DOHH2 (cell line): ENCODE results near the gene LAMA5.

Experiments used
- H3F3A ChIP-seq: fragments of 200-600 bp; sonication (generic), shearing (Covaris generic); 2 replicates; pipeline ENCODE4 v1.6.0; 2016; ENCODE audit warnings: antibody characterized with exemption, mild to moderate bottlenecking; ENCODE audit not compliant: control insufficient read depth, insufficient read depth
- H3K27ac ChIP-seq: fragments of 200-600 bp; sonication (generic); 2 replicates; pipeline ENCODE4 v1.5.1; 2014; ENCODE audit warnings: low read depth, mild to moderate bottlenecking, low read length, moderate library complexity
- H3K27me3 ChIP-seq: fragments of 200-600 bp; sonication (generic); 2 replicates; pipeline ENCODE4 v1.6.1; 2014; ENCODE audit warnings: mild to moderate bottlenecking, low read length, mixed read lengths; ENCODE audit not compliant: control insufficient read depth
- H3K36me3 ChIP-seq: fragments of 200-600 bp; sonication (generic); 2 replicates; pipeline ENCODE4 v1.6.1; 2014; ENCODE audit warnings: mild to moderate bottlenecking, low read length, moderate library complexity, mixed read lengths; ENCODE audit not compliant: control insufficient read depth
- H3K4me1 ChIP-seq: fragments of 200-600 bp; sonication (generic); 2 replicates; pipeline ENCODE4 v1.6.1; 2014; ENCODE audit warnings: mild to moderate bottlenecking, low read length, mixed read lengths; ENCODE audit not compliant: control insufficient read depth
- H3K4me2 ChIP-seq: fragments of 200-600 bp; sonication (generic); 2 replicates; pipeline ENCODE4 v1.6.0; 2014; ENCODE audit warnings: mild to moderate bottlenecking, low read length, moderate library complexity
- H3K4me3 ChIP-seq: fragments of 200-600 bp; sonication (generic); 2 replicates; pipeline ENCODE4 v1.5.1; 2014; ENCODE audit warnings: mild to moderate bottlenecking, low read length, mixed read lengths
- H3K79me2 ChIP-seq: fragments of 200-600 bp; sonication (generic); 2 replicates; pipeline ENCODE4 v1.6.1; 2014; ENCODE audit warnings: mild to moderate bottlenecking, low read length, mixed read lengths; ENCODE audit not compliant: control insufficient read depth
- H3K9me2 ChIP-seq: fragments of 200-600 bp; sonication (generic); replicated peaks from 2 replicates; pipeline ENCODE4 v1.6.1; 2014; ENCODE audit warnings: mild to moderate bottlenecking, low read length, mixed read lengths; ENCODE audit not compliant: control insufficient read depth
- H3K9me3 ChIP-seq: fragments of 200-600 bp; sonication (generic); 2 replicates; pipeline ENCODE4 v1.6.1; 2014; ENCODE audit warnings: antibody characterized with exemption, low read length, mixed read lengths; ENCODE audit not compliant: control insufficient read depth, insufficient read depth
- H4K20me1 ChIP-seq: fragments of 200-600 bp; sonication (generic); 2 replicates; pipeline ENCODE4 v1.6.0; 2014; ENCODE audit warnings: low read depth, mild to moderate bottlenecking, antibody characterized with exemption, low read length, moderate library complexity; ENCODE audit not compliant: control insufficient read depth, insufficient read depth
- EZH2phosphoT487 ChIP-seq: fragments of 200-600 bp; sonication (generic); IDR thresholded peaks from 2 replicates; pipeline ENCODE4 v1.6.1; 2017; ENCODE audit warnings: borderline replicate concordance, mild to moderate bottlenecking, antibody characterized with exemption, low read length, moderate library complexity, mixed read lengths
- TF ChIP-seq, protein P1 (sequence below): fragments of 200-600 bp; sonication (generic); IDR thresholded peaks from one replicate; pipeline ENCODE4 v1.5.1; 2014; ENCODE audit warnings: antibody characterized with exemption, mild to moderate bottlenecking, low read depth, low read length; ENCODE audit not compliant: poor library complexity, severe bottlenecking

Gene LAMA5

DNA sequence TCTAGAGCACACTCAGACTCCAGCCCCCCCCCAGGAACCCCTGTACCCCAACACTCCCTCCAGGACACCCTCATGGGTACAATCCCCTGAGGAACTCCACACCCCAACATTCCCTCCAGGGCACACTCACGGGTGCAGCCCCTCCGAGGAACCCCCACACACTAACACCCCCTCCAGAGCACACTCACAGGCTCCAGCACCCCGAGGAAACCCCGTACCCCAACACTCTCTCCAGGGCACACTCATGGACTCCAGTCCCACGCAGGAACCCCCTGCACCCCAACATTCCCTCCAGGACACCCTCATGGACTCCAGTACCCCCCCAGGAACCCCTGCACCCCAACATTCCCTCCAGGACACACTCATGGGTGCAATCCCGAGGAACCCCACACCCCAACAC lies 31.6 kb downstream of the LAMA5 start:
- Histone ChIP-seq H3K9me3 (no peaks in the 10 kb centered on the region; the same call in 1 of the 2 replicates), H3K4me1 (peaks cover 48% of the 10 kb centered on the region), H3K27me3 (no peaks in the 10 kb centered on the region), H3F3A (peaks cover 33% of the 10 kb centered on the region), H3K4me2 (no peak overlapping the region), H3K9me2 (no peaks in the 10 kb centered on the region), H3K4me3 (no peak overlapping the region), H4K20me1 (no peaks in the 10 kb centered on the region), H3K27ac (no peak overlapping the region), H3K36me3 (peaks cover 27% of the 10 kb centered on the region), H3K79me2 (no peaks in the 10 kb centered on the region)
- TF ChIP-seq EZH2phosphoT487, result no peak
- TF ChIP-seq, protein P1, sequence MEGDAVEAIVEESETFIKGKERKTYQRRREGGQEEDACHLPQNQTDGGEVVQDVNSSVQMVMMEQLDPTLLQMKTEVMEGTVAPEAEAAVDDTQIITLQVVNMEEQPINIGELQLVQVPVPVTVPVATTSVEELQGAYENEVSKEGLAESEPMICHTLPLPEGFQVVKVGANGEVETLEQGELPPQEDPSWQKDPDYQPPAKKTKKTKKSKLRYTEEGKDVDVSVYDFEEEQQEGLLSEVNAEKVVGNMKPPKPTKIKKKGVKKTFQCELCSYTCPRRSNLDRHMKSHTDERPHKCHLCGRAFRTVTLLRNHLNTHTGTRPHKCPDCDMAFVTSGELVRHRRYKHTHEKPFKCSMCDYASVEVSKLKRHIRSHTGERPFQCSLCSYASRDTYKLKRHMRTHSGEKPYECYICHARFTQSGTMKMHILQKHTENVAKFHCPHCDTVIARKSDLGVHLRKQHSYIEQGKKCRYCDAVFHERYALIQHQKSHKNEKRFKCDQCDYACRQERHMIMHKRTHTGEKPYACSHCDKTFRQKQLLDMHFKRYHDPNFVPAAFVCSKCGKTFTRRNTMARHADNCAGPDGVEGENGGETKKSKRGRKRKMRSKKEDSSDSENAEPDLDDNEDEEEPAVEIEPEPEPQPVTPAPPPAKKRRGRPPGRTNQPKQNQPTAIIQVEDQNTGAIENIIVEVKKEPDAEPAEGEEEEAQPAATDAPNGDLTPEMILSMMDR, result no peak

DNA sequence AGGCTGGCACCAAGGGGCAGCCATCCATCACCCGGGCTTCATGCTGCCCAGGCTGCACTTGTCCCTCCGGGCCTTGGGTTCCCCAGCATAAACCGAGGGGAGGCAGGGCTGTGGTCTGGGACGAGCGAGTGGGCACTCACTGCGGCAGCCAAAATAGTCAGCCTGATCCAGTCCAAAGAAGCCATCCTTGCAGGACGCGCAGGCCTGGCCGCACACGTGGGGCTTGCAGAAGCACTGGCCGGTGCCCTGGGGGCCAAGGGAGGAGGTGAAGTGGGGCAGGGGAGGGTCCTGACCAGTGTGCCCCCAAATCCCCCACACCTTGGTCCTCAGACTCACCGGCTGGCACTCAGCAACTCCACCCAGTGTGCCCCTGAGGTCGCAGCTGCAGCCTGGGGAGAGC lies 32.2 kb downstream of the LAMA5 start:
- Histone ChIP-seq H3K4me1 (peaks cover 41% of the 10 kb centered on the region), H3K27me3 (no peaks in the 10 kb centered on the region), H3K27ac (no peak overlapping the region), H3K4me2 (no peak overlapping the region), H3F3A (peaks cover 26% of the 10 kb centered on the region), H3K4me3 (no peak overlapping the region), H3K9me3 (no peaks in the 10 kb centered on the region; the same call in 1 of the 2 replicates), H4K20me1 (no peaks in the 10 kb centered on the region), H3K9me2 (no peaks in the 10 kb centered on the region), H3K79me2 (no peaks in the 10 kb centered on the region), H3K36me3 (peaks cover 25% of the 10 kb centered on the region)
- TF ChIP-seq EZH2phosphoT487, result no peak
- TF ChIP-seq, protein P1, result no peak

DNA sequence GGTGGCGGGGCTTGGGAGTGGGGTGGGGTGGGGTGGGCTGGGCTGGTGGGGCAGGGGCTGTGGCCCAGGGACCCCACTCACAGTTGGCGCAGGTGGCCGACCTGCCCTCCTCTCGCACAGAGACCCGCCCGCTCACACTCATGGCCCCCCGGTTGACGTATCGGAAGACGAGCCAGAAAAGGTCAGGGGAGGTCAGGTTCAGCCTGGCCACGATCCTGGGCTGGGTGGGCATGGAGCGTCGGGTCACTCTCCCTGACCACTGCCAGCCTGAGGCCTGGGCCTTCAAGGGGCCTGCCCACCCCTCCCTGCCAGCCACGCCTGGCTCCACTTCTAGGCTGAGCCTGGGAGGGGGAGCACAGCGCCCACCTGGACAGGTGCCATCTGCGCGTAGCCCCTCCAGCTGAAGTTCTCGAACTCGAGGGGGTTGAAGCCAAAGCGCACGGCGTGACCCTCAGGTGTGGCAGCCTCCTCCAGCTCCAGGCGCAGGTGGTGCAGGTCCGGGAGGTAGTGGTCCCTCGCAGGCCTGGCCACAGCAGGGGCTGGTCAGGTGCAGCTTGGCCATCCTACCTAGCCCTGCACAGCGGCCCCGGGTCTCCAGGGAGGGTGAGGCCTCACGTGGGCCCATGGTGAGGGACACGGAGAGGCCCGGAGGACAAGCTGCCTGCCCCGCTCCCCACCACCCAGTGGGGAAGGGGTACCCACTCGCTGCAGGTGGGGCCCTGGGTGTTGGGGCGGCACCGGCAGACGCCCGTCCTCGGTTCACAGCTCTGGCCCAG lies 33.1 kb downstream of the LAMA5 start:
- Histone ChIP-seq H3K27me3 (no peaks in the 10 kb centered on the region), H3K36me3 (peaks cover 24% of the 10 kb centered on the region), H3K9me3 (no peaks in the 10 kb centered on the region; the same call in 1 of the 2 replicates), H3K79me2 (no peaks in the 10 kb centered on the region), H4K20me1 (no peaks in the 10 kb centered on the region), H3K9me2 (no peaks in the 10 kb centered on the region), H3K4me3 (no peak overlapping the region), H3F3A (peaks cover 18% of the 10 kb centered on the region), H3K4me1 (peaks cover 32% of the 10 kb centered on the region), H3K27ac (no peak overlapping the region), H3K4me2 (no peak overlapping the region)
- TF ChIP-seq, protein P1, result no peak
- TF ChIP-seq EZH2phosphoT487, result no peak
